M059J (cell line): ENCODE data around the gene KRTAP10-9. TPM values are rescaled to one million over a fixed set of nuclear protein-coding genes. Genes with fewer than 3 reads are reported as not detected.
"Not testable (repeated sequence)": the region's sequence is repeated elsewhere in the genome, so short reads cannot be mapped to it uniquely, and the experiment has no call there.

Experiments
- DNase-seq: peaks from one replicate; pipeline ENCODE4 v3.0.0-alpha.2; 2012; ENCODE audit warnings: low read depth
- total RNA-seq: library from RNA; depleted of rRNA; stranded (reverse); fragments of >200 nt; shearing (Covaris generic); gene quantifications from 2 replicates; pipeline ENCODE4 v1.2.3, GENCODE V29; 2014

The KRTAP10-9 gene
- total RNA-seq, 1 experiment from 2014 or later: not detected

DNA sequence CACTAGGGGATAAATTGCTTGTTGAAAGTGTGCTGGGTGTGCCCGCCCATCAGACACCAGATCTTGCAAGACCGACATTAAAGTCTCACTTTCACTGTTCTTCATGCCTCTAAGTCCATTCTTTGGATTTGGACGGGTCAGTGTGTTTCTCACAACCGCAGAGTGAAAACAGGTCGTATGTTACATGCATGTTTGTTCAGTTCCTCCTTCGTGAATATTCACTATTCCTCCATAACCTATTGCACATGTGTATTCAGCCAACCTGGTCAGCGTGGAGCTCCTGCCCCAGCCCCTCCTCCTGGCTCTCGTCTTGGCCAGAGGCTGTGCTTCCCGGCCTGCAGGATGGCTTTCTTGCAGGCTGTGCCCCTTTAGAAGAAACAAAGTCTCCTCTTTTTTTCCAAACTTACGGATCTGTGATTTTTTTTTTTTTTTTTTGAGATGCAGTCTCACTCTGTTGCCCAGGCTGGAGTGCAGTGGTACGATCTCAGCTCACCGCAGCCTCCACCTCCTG, 32.4 kb upstream of the KRTAP10-9 start:
- DNase-seq: no peak

GRCh38 chr21:44595524-44595923, 31.4 kb upstream of the KRTAP10-9 start:
- DNase-seq: no peak

- peak; percentile 12 for DNase-seq
Measured at GRCh38 chr21:44596068-44596725, 30.7 kb upstream of the KRTAP10-9 start.

DNA sequence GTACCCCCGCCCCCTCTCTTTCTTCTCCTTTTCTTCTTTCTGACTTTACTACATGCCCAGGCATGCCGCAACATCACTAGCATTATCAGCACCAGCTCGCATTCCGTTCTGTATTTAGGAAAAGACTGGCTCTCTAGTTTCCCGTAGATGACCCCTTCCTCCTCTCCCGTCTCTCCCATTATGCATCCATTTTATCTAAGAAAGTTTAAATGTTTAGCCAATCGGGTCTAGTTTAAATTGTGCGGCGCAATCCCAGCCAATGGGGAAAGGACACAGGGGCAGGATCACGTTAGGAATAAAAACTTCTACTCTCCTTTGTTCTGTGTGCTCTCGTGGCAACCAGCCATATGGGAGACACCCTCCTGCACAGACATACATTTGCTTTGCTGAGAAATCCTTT, 28.8 kb upstream of the KRTAP10-9 start:
- no peak for DNase-seq

- DNase-seq: no peak
Measured at GRCh38 chr21:44599264-44600029, 27.4 kb upstream of the KRTAP10-9 start.

DNA sequence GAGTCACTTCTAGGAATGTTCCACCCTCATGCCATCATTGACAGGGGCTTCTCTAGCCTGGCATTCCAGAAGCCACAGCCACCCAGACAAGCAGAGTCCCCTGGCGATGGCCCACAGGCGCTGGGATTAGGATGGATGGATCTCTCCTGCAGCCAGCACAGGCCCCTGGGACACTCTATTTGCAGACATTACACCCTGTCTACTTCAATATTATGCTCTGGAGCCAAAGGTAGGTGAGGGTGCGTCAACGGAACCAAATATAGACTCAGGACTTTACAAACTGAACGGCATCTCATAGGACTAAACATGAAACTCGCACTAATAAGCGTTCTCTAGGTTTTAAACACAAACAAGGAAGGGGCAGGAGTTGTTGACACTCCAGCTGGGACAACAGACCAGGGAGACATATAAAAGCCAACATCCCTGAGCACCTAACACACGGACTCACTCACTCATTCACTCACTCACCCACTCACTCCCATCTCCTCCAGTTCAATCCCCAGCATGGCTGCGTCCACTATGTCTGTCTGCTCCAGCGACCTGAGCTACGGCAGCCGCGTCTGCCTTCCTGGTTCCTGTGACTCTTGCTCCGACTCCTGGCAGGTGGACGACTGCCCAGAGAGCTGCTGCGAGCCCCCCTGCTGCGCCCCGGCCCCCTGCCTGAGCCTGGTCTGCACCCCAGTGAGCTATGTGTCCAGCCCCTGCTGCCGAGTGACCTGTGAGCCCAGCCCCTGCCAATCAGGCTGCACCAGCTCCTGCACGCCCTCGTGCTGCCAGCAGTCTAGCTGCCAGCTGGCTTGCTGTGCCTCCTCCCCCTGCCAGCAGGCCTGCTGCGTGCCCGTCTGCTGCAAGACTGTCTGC, 26.5 kb upstream of the KRTAP10-9 start, which contains the start of gene KRTAP10-7:
KRTAP10-7 (plus strand) TSS at position 480 of the 861 bp plus-strand sequence; CDS start at position 505, 25 bp downstream.
- not testable (repeated sequence) for DNase-seq

GRCh38 chr21:44601091-44601490, 25.8 kb upstream of the KRTAP10-9 start:
- DNase-seq: not testable (repeated sequence)

GRCh38 chr21:44601596-44602462, 25.1 kb upstream of the KRTAP10-9 start:
- DNase-seq: no peak

GRCh38 chr21:44602463-44602850, 24.4 kb upstream of the KRTAP10-9 start:
- DNase-seq: no peak

GRCh38 chr21:44603109-44603875, 23.6 kb upstream of the KRTAP10-9 start:
- DNase-seq: no peak

DNA sequence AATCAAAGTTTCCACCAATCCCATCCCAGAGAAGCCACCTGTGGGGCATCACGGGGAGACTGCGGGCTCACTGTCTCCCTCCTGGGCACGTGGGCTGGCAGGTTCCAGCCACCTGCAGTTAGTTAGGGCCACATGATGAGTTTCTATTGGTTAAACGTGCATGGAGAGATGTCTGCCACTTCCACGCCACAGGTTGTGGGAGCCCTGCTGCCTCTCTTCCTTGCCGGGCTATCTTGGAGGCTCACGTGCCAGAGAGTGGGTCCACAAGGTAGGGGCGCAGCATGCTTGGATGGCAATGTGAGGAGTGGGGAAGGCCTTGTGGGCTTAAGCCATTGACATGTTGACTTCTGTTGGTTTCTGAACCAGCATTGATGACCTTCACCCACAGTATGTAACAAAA, 23.0 kb upstream of the KRTAP10-9 start:
- DNase-seq: no peak

DNA sequence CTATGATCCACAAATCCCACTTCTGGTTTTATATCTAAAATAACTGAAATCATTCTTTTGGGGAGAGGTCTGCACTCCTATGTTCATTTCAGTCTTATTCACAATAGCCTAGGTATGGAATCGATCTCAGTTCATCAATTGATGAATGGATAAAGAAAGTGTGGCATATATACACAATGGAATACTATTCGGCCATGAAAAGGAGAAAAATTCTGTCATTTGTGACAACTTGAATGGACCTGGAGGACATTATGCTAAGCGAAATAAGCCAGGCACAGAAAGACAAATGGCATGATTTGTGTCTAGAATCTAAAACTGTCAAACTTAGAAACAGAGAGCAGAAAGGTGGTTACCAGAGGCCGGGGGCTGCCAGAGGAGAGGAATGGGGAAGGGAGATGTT, 20.4 kb upstream of the KRTAP10-9 start:
- DNase-seq: no peak

DNA sequence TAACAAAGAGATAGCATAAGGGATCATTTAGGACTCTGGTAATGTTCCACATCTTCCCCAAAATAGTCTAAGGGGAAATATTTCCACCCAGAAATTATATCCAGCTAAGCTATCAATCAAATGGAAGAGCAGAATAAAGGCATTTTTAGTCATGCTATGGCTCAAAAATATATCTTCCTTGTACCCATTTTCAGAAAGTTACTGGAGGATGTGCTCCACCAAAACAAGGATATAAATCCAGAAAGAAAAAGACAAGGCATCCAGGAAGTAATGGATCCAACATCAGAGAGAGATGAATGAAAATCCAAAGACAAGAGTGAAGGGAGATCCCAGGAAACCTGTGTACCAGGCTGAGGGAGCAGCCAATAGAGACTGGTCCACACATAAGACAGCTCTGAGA, 17.7 kb upstream of the KRTAP10-9 start:
- no peak for DNase-seq

- not testable (repeated sequence) for DNase-seq
Measured at GRCh38 chr21:44610157-44610843, 16.6 kb upstream of the KRTAP10-9 start.

DNA sequence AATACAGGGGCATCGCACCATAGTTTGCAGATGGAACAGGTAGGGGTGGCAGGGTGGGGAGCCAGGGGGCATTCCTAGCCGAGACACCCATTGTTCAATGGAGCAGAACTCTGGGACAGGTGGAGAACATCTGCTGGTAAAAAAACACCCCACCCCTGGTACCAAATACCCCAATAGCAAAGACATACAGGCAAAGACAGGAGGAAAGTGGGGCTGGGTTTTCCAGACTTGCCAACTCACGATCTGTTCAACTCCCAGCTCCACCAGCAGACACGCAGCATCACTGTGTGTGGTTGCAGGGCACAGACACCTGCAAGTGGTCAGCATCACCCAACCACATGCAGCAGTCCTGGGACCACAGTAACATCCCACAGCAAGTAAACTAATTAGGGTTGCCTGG, 15.3 kb upstream of the KRTAP10-9 start:
- DNase-seq: no peak

DNA sequence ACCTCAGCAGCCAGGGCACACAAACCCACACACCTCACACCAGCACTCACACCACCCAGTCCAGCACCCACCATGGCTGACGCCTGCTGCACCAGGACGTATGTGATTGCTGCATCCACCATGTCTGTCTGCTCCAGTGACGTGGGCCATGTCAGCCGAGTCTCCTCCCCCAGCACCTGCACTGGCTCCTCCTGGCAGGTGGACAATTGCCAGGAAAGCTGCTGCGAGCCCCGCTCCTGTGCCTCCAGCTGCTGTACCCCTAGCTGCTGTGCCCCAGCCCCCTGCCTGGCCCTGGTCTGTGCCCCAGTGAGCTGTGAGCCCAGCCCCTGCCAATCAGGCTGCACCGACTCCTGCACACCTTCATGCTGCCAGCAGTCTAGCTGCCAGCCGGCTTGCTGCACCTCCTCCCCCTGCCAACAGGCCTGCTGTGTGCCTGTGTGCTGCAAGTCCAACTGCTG, 14.8 kb upstream of the KRTAP10-9 start, which contains the start of gene KRTAP10-8:
KRTAP10-8 (plus strand) TSS at position 51 of the 458 bp plus-strand sequence; CDS start at position 73, 22 bp downstream.
- DNase-seq: no peak

DNA sequence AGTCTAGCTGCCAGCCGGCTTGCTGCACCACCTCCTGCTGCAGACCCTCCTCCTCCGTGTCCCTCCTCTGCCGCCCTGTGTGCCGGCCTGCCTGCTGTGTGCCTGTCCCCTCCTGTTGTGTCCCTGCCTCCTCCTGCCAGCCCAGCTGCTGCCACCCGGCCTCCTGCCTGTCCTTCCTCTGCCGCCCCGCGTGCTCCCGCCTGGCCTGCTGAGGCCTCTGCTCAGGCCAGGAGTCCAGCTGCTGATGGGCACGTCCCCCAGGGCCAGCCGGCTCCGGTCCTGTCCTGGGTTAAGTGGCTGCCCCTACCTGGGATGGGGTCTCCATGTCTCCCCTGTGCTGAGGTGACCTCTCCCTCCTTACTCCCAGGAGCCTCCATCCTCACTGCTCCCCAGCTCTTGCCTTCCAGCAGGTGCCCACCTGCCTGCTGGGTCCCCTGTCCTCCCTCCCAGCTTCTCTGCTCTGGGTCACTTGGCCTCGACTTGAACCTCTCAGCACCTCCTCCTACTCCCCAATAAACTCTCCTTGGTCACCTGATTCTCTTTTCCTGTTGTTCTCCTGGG, 14.1 kb upstream of the KRTAP10-9 start:
- DNase-seq: no peak

GRCh38 chr21:44613386-44614155, 13.3 kb upstream of the KRTAP10-9 start:
- no peak for DNase-seq
